Forelimb muscle (tissue), 1 donor: ENCODE data around the gene IL11. TPM values are rescaled to one million over a fixed set of nuclear protein-coding genes. Genes with fewer than 3 reads are reported as not detected.
A peak's percentile ranks its signal among the peaks of the same experiment; 100 is the strongest.

Experiments used
- DNase-seq: peaks from one replicate; pipeline ENCODE4 v3.0.0-alpha.2; 2013; ENCODE audit warnings: low read depth
- polyA plus RNA-seq: library from polyadenylated mRNA; unstranded; fragments of 120-200 nt; gene quantifications from one replicate; pipeline ENCODE4 v1.2.1, GENCODE V29; 2013; ENCODE audit not compliant: insufficient read length

Gene IL11
- polyA plus RNA-seq, 1 donor, result 0.40 TPM

DNA sequence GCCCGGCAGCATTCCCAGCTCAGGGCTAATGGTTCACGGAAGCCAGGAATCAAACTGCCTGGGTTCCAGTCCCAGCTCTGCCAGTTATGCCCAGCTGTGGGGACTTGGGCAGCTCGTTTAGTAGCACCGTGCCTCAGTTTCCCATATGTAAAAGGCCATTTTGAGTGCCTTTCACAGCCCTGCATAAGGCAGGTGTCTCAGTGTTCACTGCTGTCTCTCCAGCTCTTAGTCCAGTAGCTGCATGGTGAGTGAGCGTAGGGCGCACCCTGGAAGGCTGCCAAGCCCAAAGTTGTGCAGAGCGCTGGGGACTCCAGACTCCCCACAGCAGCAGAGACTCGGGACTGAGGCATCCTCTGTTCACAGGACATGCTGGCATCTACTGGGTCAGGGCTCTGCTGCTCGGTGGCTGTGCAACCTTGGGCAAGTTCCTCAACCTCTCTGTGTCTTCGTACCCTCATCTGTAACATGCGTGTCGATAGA is 21.0 kb upstream of the IL11 start:
- DNase-seq, result no peak

DNA sequence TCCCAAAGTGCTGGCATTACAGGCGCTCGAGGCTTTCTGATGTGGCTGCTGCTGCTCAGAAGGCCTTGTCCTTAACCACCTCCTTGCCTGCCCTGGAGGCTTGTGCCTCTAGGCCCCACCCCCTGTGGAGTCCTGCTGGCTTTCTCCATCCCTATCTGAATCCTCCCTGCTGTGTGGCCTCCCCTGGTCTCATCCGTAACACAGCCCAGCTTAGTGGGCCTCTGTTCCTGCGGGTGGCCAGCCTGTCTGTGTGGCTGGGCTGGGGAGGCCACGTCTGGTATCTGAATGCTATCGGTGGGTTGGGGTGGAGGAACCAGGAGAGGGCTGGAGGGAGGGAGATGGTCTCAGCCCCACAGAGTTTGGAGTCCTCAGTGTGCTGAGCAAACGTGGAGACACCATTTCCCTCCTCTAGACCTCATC is 20.2 kb upstream of the IL11 start:
- DNase-seq, result no peak

DNA sequence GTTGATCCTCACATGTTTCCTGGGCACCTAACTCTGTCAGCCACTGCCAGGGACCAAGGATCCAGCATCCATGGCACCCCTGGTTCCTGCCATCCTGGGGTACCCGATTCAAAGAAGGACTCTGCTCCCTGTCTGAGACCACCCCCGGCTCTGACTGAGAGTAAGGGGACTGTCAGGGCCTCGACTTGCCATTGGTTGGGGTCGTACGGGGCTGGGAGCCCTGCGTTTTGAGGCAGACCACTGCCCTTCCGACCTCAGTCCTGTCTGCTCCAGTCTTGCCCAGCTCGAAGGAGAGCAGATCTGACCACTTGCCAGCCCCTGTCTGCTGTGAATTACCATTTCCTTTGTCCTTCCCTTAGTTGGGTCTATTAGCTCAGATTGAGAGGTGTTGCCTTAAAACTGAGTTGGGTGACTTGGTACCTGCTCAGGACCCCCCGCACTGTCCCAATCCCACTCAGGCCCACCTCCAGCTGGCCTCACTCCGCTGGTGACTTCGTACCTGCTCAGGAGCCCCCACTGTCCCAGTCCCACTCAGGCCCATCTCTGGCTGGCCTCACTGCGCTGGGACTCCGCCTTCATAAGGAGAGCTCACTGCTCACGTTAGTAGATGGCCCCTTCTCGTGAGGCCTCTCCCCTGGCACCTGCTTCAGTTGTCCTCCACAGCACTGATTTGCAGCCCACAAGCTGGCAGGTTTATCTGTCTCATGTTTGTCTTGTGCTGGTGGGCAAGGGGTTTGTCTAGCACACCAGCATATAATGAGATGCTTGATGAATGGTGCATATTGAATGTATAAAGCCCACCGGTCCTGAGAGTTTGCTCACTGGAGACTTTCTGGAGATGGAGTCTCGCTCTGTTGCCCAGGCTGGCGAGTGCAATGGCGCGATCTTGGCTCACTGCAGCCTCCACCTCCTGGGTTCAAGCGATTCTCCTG is 19.4 kb upstream of the IL11 start:
- no peak for DNase-seq

DNA sequence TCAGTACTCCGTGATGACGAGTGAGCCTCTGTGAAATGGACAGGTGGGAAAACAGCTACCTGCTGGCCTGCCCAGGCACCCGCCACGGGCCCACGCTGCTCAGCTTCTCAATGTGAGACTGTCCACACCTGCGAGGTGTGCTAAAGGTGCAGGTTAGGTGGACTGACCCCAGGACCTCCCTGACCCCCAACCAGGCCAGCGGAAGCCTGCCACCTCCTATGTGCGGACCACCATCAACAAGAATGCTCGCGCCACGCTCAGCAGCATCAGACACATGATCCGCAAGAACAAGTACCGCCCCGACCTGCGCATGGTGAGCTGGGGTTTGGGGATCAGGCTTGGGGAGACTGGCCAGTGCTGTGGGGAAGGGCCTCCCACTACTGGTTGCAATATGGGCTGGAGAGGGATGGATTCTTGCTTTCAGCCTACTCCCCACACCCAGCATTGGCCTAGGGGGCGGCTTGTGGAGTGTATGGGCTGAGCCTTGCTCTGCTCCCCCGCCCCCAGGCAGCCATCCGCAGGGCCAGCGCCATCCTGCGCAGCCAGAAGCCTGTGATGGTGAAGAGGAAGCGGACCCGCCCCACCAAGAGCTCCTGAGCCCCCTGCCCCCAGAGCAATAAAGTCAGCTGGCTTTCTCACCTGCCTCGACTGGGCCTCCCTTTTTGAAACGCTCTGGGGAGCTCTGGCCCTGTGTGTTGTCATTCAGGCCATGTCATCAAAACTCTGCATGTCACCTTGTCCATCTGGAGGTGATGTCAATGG is 17.7 kb upstream of the IL11 start:
- no peak for DNase-seq

DNA sequence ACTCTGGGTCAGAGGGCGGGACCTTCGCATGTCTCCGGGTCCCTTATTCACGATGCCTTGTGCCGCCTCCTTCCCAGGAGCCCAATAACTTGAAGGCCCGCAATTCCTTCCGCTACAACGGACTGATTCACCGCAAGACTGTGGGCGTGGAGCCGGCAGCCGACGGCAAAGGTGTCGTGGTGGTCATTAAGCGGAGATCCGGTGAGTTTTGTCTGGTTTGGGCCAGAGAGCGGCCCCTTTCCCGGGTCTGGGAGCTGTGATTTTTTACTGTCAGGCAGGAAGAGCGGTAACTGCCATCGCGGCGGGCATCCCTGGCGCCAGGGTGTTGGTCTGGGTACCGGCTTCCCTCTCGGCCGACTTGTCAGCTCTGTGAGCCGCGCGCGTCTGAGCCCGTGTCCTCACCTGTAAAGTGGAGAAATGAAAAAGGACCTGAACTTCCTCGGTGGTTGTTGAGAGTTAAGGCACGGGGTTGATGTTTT is 16.3 kb upstream of the IL11 start:
- no peak for DNase-seq

DNA sequence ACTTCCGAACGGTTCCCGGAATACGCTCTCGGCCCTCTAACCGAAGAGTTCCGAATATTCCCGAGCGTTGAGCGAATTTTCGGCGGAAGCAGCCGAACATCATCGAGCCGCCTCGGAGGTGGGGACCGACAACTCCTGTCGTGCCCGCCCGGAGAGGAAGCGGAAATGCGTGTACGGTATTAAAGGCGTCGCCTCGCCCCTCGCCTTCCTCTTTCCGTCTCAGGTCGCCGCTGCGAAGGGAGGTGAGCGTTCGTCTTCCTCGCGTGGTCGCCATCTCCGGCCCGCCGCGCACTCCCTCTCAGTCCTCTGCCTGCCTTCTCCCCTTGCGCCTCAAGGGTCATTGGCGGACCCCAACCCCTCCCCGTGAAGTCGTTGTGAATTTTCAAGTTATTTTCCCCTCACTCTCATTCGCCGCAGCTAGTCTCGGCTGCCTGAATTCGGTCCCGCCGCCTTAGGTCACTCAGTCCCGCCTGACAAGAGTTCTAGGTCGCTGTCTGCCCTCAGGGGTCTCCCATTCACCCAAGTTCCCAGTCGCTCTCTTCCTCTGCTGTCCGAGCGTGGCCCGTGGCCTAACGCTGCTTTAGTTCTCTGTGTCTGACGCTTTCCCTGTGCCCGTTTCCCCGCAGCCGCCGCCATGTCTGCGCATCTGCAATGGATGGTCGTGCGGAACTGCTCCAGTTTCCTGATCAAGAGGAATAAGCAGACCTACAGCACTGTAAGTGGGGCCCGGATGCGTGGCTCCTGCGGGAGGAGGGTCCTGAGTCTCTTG is 15.6 kb upstream of the IL11 start, which contains the start of gene RPL28:
Gene RPL28 (plus strand): TSS at position 209 of the 769 bp plus-strand sequence. CDS start 426 bp downstream, at position 635.
- DNase-seq, result peak; percentile 98

DNA sequence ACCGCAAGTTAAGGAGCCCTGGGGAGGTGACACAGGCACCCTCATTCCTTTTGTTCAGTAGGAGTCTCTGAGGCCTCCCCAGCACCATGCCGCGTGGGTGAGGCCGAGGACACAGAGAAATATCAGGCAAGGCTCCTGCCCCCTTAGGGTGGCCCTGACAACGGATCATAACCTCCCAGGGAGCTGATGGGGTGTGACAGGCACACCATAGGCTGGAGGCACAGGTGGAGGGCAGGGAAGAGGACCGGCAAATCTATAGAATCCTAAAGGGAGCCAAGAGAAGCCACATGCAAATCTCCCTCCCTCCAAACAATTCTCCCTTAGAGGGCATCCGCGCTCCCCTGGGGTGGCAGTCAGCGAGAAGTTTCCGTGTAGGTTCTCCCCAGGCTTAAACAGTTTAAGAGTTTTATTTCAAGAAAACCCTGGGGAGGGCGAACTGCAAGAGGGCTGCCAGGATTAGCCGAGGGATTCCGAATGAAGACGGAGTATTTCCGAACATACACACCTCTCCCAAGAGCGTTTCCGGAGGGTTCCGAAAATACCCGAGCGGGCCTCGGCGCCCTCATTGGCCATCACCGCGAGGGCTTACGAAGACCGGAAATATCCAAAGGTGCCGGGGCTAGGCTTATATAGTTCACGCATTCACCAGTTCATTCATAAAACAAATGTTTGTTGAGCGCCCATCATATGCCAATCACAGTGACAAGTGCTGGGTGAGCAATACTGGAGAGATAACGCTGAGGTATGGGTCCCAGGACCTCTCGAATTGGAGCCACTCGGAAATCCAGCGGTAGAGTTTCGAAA is 14.9 kb upstream of the IL11 start:
- DNase-seq, result peak; percentile 94

DNA sequence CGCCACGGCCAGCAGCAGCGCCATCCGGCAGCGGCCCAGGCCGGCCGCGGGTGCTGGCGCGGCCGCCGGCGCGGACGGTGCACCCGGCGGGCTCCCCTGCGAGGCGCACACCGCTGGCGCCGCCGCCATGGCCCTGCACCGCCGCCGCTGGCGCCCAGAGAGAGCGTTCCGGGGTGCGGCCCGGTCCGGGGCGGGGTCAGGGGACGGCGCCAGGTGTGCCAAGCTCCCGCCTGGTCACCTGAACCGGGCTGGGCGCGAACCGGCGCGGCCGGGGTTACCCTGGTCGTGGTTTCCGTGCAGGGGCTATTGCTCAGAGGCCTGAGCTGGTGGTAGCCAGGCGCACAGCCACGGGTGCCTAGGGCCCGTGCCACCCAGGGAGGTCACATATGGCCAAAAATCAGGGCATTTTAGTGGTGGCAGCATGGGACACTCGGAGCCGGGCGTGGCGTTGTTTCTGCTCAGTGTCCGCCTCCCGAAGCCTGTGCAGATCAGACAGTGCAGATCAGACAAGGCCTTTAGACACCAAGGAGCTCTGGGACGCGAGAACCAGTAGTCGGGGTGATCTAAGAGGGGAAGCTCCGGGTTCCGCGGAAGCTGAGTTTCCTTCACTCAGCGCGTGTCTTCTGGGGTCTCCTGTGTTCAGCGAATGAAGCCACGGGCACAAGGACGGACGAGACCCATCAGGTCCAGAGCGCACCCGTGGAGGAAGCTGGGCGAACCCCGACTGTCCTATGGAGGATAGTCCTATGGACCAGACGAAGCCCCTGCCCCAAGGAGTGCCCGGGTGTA is 14.1 kb upstream of the IL11 start, which contains the start of gene TMEM238:
Gene TMEM238 (minus strand): TSS at position 162 of the 789 bp plus-strand sequence. CDS start 33 bp downstream, at position 129.
- no peak for DNase-seq

DNA sequence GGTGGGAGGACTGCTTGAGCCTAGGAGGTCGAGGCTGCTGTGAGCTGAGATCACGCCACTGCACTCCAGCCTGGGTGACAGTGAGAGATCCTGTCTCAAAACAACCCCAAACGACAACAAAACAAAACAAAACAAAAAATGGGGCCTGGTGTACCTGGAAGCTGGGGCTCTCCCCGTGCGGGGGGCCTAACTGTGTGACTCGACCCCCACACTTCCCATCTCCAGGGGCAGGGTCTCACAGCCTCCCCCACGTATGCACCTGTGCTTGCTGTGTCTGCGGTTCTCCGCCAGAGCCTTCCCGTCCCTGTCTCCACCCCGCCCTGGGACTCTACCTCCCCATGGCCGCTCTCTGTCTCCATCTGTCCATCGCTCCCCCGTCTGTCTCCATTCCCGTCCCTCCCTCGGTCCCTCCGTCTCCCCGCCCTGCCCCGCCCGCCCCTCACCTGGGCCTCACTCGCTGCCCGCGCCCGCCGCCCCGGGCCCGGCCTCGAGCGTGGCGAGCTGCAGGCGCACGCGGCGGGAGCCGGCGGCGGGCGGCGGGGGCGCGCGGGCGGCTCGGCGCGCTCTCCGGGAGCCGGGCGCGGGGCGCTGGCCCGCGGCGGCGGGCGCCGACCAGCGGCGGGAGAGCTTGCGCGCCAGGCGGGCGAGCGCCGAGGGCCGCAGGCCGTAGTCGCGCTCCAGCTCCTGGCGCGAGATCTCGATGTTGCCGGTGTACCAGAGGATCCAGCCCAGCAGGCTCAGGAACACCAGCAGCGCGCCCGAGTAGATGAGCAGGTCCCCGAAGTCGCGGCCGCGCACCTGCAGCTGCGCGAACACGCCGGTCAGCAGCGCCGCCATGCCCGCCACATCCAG is 13.2 kb upstream of the IL11 start:
- no peak for DNase-seq

DNA sequence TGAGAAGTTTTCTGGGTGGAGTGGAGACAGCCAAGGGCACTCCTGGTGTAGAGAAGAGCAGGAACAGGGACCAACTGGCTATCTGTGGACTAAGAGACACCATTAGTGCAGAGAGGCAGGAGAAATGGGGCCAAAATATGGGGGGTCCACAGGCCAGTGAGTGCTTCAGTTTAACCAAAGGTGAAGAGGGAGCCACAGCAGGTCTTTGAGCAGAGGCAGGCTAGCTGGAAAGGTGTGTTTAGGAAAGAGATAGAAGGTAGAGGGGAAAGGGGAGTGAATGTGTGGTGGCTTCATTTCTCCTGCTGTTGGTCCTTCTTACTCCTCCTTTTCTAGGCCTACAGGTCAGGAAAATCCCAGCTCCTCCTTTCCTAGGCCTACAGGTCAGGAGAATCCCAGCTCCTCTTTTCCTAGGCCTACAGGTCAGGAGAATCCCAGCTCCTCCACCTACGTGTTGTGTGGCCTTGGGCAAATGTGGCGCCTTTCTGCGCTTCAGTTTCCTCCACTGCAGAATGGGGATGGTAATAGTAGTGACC is 12.3 kb upstream of the IL11 start:
- DNase-seq, result no peak

DNA sequence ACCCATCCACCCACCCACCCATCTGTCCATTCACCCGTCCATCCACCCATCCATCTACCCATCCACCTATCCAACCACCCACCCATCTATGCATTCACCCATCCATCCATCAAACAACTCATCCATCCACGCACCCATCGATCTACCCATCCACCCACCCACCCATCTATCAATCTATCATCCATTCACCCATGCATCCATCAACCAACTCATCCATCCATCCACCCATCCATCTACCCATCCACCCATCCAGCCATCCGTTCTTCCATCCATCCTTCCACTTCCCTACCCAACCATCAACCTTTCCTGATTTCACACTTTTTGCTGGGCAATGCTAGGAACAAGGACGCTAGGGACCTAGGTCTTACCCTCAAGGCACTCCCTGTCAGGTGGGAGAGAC is 11.8 kb upstream of the IL11 start:
- DNase-seq, result no peak

DNA sequence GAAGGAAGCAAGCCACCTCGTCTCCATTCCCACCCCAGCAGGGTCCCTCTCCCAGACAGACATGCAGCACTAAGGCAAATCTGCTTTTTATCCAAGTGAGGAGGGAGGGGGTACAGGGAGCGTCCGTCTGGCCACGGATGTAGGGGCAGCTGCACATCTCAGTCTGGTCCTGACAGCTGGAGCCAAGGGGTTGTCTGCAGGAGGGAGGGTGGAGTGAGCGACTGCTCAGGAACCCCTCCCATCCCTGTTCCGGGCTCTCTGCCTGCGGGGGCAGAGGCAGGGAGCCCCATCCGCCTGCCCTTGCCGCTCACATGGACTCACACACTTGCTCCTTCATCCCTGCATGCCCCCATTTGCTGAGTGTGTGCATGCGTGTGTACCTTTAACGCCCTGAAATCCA is 8.9 kb upstream of the IL11 start:
- DNase-seq, result no peak

DNA sequence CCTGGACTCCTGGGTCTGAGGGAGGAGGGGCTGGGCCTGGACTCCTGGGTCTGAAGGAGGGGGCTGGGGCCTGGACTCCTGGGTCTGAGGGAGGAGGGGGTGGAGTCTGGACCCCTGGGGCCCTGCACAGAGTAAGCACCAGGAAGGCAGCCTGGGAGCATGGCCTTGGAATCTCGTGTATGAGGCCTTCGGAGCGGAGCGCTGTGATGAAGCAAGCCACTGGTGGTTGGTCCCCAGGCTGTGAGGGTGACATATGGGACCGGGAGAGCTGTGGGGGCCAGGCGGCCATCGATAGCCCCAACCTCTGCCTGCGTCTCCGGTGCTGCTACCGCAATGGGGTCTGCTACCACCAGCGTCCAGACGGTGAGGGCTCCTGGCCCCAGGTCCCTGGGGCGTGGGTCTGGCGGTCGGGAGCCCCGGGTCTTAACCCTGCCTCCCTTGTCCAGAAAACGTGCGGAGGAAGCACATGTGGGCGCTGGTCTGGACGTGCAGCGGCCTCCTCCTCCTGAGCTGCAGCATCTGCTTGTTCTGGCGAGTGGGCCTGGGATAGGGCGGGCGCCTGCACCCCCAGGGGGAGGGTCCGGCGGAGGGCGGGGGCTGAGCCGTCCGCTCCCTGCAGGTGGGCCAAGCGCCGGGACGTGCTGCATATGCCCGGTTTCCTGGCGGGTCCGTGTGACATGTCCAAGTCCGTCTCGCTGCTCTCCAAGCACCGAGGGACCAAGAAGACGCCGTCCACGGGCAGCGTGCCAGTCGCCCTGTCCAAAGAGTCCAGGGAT is 7.3 kb upstream of the IL11 start:
- DNase-seq, result no peak

DNA sequence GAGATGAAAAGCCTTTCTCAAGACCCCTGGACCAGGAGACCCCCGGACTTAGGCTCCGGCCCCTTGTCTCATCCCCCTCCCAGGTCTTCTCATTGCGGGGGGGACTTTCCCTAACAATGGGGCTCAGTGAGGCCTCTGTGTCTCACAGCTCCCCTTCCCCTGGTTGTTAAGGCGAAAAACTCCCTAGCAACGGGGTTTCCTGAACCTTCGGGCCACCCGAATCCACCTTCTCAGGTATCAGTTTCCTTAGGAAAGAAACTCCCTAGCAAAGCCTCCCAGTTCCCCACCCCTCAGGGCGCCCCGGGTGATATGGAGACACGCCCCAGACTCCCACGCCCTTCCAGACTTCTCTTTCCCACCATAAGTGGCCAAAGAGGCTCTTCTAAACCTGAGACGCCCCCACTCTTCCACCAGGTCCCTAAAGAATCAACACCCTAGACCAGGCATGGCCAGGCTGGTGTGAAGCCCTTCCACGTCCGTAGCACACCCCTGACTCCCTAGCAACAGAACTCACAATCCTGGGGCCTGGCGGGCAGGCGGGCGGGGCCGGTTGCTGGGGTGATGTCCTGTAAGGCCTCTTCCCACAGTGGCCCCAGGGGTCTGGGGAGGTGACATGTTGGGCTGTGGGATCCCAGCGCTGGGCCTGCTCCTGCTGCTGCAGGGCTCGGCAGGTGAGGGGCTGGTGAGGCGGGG is 6.1 kb upstream of the IL11 start, which contains the start of gene TMEM190:
Gene TMEM190 (plus strand): TSS at position 586 of the 693 bp plus-strand sequence. CDS start 28 bp downstream, at position 614.
- DNase-seq, result no peak

DNA sequence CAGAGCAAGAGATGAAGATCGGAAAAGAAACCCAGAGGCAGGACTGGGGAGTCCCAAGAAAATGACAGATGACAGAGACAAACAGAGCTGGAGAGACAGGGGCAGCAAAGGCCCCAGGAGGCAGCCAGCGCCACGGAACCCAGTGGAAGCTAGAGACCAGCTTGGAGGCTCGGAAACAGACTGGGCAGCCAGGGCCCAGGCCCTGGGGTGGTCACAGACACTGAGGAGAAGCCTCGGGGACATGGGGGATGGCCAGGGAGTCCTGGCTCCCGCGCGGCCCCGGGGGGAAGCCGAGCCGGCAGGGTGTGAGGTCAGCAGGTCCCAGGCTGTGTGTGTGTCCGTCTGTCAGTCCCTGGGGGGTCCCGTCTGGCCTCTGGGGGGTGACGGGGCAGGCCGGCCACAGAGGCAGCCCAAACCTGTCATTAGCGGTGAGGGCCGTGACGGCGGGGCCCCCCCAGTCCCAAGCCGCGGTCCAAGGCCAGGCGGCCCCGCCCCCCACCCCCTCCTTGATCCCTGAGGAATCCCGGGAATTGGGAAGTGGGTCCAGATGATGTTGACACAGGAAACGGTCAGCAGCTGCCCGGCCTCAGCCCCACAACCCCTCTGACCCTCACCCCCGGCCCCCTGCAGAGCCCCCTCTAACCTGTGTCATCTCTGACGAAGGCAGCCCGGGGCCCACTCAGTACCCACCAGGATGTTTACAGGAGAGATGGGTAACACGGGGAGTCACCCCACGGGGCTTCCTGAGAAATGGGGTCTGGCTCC is 3.9 kb upstream of the IL11 start:
- DNase-seq, result no peak

DNA sequence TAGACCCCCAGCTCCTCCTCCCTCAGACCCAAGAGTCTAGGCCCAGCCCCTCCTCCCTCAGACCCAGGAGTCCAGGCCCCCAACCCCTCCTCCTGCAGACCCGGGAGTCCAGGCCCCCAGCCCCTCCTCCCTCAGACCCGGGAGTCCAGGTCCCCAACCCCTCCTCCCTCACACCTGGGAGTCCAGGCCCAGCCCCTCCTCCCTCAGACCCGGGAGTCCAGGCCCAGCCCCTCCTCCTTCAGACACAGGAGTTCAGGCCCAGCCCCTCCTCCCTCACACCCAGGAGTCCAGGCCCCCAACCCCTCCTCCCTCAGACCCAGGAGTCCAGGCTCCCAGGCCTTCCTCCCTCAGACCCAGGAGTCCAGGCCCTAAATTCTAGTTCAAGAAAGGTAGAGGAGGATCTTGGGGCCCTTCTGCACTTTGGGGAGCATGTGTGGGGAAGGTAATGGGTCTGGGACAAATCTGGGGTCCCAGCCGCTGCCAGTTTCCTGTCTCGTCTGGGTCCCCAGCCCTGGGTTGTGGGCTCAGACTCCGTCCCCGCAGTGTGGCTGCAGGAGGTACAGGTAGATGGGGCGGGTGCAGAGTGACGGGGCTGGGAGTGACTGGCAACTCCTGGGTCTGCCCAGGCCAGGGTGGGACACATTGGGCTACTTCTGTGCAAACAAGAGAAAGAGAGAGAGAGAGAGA is 3.2 kb upstream of the IL11 start:
- DNase-seq, result no peak
